Esophagus squamous epithelium (tissue), 5 donors: ENCODE data around the gene FTCD. TPM values are rescaled to one million over a fixed set of nuclear protein-coding genes. Genes with fewer than 3 reads are reported as not detected.

ENCODE experiments used
- DNase-seq: peaks from one replicate; lab custom pipeline; 2025; lab: John Stamatoyannopoulos, UW
- H3K27ac ChIP-seq, 4 donors: fragments of 200-600 bp; sonication (generic); one replicate each; pipeline ENCODE4 v1.5.1; 2016 to 2019; ENCODE audit warnings: mild to moderate bottlenecking in 1 of 4
- H3K27me3 ChIP-seq, 4 donors: fragments of 200-600 bp; sonication (generic); 1 replicate in 3 of 4; 2 replicates in 1 of 4; pipeline versions ENCODE4 v1.5.1 to v1.6.0; 2017 to 2021; ENCODE audit warnings: antibody characterized with exemption in 1 of 4
- H3K36me3 ChIP-seq, 3 donors: fragments of 200-600 bp; sonication (generic); one replicate each; pipeline ENCODE4 v1.5.1; 2016 to 2019
- H3K4me1 ChIP-seq, 3 donors: fragments of 200-600 bp; sonication (generic); one replicate each; pipeline ENCODE4 v1.5.1; 2017 to 2019
- H3K4me3 ChIP-seq, 4 donors: fragments of 200-600 bp; sonication (generic); 1 replicate in 3 of 4; 2 replicates in 1 of 4; pipeline ENCODE4 v1.5.1; 2016 to 2019; ENCODE audit warnings: mild to moderate bottlenecking in 2 of 4, moderate library complexity in 1 of 4
- H3K9me3 ChIP-seq, 3 donors: fragments of 200-600 bp; sonication (generic); one replicate each; pipeline ENCODE4 v1.5.1; 2016 to 2019
- POLR2A ChIP-seq, 4 donors: fragments of 450-650 bp; IDR thresholded peaks; one replicate each; pipeline ENCODE4 v1.6.1; 2017; ENCODE audit warnings: antibody characterized with exemption in 4 of 4, mild to moderate bottlenecking in 4 of 4, moderate library complexity in 3 of 4
- WGBS, 2 donors: methylation state at CpG; one replicate each; pipeline ENCODE4 v1.1.5; 2018; 5-methylcytosine and 5-hydroxymethylcytosine counted together
- intact Hi-C: fragments of 100-400 bp; cut with DNase I; formaldehyde crosslinking; loops from one replicate; pipeline ENCODE4 v1.15.0; 2022
- total RNA-seq, 4 donors: library from RNA; depleted of rRNA; stranded (reverse); fragments of >200 nt; gene quantifications; one replicate each; pipeline ENCODE4 v1.1.0, GENCODE V29; 2016
- TF ChIP-seq, protein P1 (sequence below), 6 experiments: fragments of 450-650 bp in 4 of 6; fragments of 200-600 bp in 2 of 6; sonication (generic) in 2 of 6; IDR thresholded peaks; one replicate each; pipeline ENCODE4 v1.5.1; 2016 to 2019; ENCODE audit warnings: antibody characterized with exemption in 6 of 6, mild to moderate bottlenecking in 4 of 6, moderate library complexity in 4 of 6
- donor health status: DM: yes; HTN: yes; CAD: no.

FTCD gene
- total RNA-seq, 4 donors from 2014 or later, result not detected

DNA sequence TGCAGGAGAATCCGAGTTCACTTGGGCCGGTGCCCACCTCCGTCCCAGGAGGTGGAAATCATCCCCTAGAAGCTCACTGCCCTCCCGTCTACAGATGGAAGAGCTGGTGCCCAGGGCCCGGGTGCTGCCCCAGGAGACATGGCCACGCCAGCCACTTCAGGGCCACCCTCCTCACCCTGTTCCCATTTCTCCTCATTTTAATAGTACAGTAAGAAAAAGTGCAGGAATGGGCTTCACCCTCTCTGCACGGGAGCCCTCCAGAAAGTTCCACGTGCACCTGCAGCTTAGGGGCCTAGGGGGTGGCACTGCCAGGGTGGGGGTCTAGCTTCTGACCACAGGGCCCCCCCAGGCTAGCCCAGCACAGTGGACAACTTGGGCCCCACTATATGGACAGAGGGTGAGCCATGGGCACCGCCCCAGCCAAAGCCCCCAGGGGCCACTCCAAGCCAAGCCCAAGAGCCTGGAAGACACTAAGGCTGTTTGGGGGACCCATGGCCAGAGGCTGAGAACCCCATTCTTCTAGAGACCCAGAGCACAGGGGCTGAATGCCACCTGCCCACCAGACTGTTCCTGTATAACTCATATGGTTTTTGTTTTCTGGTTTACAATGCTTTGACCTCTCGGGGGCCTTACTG lies 3.4 kb upstream of the FTCD start:
- Histone ChIP-seq H3K27ac (no peak overlapping the region), H3K27me3 (peaks cover 0 to 28% (median 0%) of the 10 kb centered on the region in 4 donors), H3K36me3 (no peaks in the 10 kb centered on the region), H3K9me3 (no peaks in the 10 kb centered on the region), H3K4me3 (no peak overlapping the region), H3K4me1 (peaks cover 0 to 14% (median 0%) of the 10 kb centered on the region in 3 donors)
- 74 to 92% methylated on average over 3 to 5 of the region's 10 CpGs for WGBS, 2 donors
- intact Hi-C loops, result no loop called here
- no peak for DNase-seq
- TF ChIP-seq, protein P1, sequence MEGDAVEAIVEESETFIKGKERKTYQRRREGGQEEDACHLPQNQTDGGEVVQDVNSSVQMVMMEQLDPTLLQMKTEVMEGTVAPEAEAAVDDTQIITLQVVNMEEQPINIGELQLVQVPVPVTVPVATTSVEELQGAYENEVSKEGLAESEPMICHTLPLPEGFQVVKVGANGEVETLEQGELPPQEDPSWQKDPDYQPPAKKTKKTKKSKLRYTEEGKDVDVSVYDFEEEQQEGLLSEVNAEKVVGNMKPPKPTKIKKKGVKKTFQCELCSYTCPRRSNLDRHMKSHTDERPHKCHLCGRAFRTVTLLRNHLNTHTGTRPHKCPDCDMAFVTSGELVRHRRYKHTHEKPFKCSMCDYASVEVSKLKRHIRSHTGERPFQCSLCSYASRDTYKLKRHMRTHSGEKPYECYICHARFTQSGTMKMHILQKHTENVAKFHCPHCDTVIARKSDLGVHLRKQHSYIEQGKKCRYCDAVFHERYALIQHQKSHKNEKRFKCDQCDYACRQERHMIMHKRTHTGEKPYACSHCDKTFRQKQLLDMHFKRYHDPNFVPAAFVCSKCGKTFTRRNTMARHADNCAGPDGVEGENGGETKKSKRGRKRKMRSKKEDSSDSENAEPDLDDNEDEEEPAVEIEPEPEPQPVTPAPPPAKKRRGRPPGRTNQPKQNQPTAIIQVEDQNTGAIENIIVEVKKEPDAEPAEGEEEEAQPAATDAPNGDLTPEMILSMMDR (IDR thresholded peaks at IDR 0.05), result no peak
- no peak for TF ChIP-seq POLR2A (IDR thresholded peaks at IDR 0.05)

DNA sequence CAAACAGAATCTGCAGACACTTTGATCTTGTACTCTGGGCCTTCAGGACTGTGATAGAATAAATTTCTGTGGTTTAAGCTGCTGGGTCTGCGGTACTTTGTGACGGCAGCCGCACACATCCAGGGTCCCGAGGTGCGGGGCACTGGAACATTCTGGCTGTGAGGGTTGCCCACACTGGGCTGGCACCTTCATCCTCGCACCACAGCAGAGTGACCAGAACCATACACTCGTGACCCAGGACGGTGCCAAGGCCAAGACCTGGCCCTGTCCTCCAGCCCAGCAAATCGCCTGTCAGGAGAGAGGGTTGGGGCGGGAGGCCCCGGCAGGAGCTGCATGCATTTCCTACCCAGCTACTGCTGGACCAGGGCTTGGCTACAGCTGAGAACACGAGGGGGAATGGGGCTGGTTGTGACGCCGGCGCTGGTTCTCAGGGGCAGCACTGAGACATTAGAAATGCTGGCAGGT lies 2.6 kb upstream of the FTCD start:
- intact Hi-C loops, result no loop called here
- DNase-seq, result no peak
- Histone ChIP-seq H3K4me3 (no peak overlapping the region), H3K36me3 (no peaks in the 10 kb centered on the region), H3K9me3 (no peaks in the 10 kb centered on the region), H3K4me1 (peaks cover 5 to 22% (median 5%) of the 10 kb centered on the region in 3 donors), H3K27ac (no peak overlapping the region), H3K27me3 (peaks cover 0 to 22% (median 0%) of the 10 kb centered on the region in 4 donors)
- 60 to 100% methylated on average over 2 to 3 of the region's 15 CpGs for WGBS, 2 donors
- TF ChIP-seq, protein P1 (IDR thresholded peaks at IDR 0.05), result no peak
- no peak for TF ChIP-seq POLR2A (IDR thresholded peaks at IDR 0.05)

DNA sequence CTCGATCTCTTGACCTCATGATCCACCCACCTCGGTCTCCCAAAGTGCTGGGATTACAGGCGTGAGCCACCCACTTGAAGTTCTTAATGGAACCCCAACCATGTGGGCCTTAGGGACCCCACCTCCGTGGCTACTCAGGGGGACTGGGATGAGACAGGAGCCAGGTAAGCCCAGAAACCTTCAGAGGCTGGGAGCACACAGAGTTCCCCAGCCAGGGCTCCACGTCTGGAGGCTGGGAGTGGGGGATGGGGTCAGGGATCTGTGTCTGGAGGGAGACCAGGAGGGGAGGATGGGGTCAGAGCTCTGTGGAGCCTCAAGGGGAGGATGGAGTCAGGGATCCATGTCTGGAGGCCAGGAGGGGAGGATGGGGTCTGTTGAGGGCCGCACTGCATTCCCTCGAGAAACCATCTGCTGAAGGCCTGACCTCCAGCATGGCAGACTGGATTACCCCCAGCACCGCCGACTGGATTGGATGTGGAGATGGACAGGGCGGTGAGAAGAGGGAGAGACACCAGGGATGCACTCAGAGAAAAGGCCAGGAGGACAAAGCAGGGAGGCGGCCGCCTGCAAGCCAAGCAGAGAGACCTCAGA lies 2.1 kb upstream of the FTCD start:
- H3K27me3 ChIP-seq, result peaks cover 0 to 16% (median 0%) of the 10 kb centered on the region in 4 donors
- H3K36me3 ChIP-seq, result no peaks in the 10 kb centered on the region
- H3K4me3 ChIP-seq, result no peak overlapping the region
- WGBS, 2 donors, result 81 to 93% methylated on average over 4 to 10 of the region's 12 CpGs
- intact Hi-C loops, result no loop called here
- H3K4me1 ChIP-seq, result peaks cover 5 to 26% (median 9%) of the 10 kb centered on the region in 3 donors
- TF ChIP-seq, protein P1 (IDR thresholded peaks at IDR 0.05), result no peak
- no peak for TF ChIP-seq POLR2A (IDR thresholded peaks at IDR 0.05)
- no peak overlapping the region for H3K27ac ChIP-seq
- no peak for DNase-seq
- H3K9me3 ChIP-seq, result no peaks in the 10 kb centered on the region

DNA sequence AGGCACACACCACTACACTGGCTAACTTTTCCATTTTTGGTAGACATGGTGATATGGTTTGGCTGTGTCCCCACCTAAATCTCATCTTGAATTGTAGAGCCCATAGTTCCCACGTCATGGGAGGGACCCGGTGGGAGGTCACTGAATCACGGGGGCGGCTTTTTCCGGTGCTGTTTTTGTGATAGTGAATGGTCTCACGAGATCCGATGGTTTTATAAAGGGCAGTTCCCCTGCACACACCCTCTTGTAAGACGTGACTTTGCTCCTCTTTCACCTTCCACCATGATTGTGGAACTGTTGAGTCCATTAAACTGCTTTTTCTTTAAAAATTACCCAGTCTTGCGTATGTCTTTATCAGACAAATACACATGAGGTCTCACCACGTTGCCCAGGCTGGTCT lies 1.3 kb upstream of the FTCD start:
- Histone ChIP-seq H3K27me3 (peaks cover 0 to 8% (median 0%) of the 10 kb centered on the region in 4 donors), H3K4me3 (no peak overlapping the region), H3K9me3 (no peaks in the 10 kb centered on the region), H3K27ac (no peak overlapping the region), H3K36me3 (no peaks in the 10 kb centered on the region), H3K4me1 (peaks cover 5 to 20% (median 9%) of the 10 kb centered on the region in 3 donors)
- TF ChIP-seq, protein P1 (IDR thresholded peaks at IDR 0.05), result no peak
- TF ChIP-seq POLR2A (IDR thresholded peaks at IDR 0.05), result no peak
- no peak for DNase-seq
- 83 to 89% methylated on average over 6 to 10 of the region's 10 CpGs for WGBS, 2 donors
- intact Hi-C loops, result no loop called here

DNA sequence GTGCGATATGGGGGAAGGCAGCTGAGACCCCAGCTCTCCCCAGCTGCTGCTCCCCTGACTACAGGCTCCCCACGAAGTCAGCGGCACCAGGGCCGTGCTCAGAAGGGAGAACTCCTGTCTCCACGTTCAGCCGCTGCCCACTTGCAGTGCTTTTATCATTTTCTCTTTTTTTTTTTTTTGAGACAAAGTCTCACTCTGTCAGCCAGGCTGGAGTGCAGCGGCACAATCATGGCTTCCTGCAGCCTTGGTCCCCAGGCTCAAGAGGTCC lies 933 bp upstream of the FTCD start:
- Histone ChIP-seq H3K36me3 (no peaks in the 10 kb centered on the region), H3K27ac (no peak overlapping the region), H3K4me3 (no peak overlapping the region), H3K27me3 (peaks cover 0 to 4% (median 0%) of the 10 kb centered on the region in 4 donors), H3K9me3 (no peaks in the 10 kb centered on the region), H3K4me1 (peaks cover 5 to 17% (median 9%) of the 10 kb centered on the region in 3 donors)
- no peak for DNase-seq
- WGBS, 2 donors, result 79 to 85% methylated on average over 7 of the region's 7 CpGs
- intact Hi-C loops, result no loop called here
- TF ChIP-seq POLR2A (IDR thresholded peaks at IDR 0.05), result no peak
- TF ChIP-seq, protein P1 (IDR thresholded peaks at IDR 0.05), result no peak
